SKM-1 treated with dmso at 0.1 percent for 144 hours (cell line): ENCODE measurements around the gene NRAP.

Experiments used
- DNase-seq: peaks from one replicate; lab custom pipeline; 2025; ENCODE audit not compliant: unreplicated experiment; lab: John Stamatoyannopoulos, UW

The NRAP gene, protein sequence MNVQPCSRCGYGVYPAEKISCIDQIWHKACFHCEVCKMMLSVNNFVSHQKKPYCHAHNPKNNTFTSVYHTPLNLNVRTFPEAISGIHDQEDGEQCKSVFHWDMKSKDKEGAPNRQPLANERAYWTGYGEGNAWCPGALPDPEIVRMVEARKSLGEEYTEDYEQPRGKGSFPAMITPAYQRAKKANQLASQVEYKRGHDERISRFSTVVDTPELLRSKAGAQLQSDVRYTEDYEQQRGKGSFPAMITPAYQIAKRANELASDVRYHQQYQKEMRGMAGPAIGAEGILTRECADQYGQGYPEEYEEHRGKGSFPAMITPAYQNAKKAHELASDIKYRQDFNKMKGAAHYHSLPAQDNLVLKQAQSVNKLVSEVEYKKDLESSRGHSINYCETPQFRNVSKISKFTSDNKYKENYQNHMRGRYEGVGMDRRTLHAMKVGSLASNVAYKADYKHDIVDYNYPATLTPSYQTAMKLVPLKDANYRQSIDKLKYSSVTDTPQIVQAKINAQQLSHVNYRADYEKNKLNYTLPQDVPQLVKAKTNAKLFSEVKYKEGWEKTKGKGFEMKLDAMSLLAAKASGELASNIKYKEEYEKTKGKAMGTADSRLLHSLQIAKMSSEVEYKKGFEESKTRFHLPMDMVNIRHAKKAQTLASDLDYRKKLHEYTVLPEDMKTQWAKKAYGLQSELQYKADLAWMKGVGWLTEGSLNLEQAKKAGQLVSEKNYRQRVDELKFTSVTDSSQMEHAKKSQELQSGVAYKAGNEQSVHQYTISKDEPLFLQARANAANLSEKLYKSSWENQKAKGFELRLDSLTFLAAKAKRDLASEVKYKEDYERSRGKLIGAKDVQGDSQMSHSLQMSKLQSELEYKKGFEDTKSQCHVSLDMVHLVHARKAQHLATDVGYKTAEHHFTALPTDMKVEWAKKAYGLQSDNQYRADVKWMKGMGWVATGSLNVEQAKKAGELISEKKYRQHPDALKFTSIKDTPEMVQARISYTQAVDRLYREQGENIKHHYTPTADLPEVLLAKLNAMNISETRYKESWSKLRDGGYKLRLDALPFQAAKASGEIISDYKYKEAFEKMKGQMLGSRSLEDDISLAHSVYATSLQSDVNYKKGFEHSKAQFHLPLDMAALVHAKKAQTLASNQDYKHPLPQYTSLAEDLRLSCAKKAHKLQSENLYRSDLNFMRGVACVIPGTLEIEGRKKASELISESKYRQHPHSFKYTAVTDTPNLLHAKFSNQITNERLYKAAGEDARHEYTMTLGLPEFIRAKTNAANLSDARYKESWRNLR (N-terminal part only)

GRCh38 chr10:113663908-113664307, at the start of gene NRAP:
Gene NRAP, minus strand, starts transcription at chr10:113664041. Its CDS starts 159 bp downstream, at chr10:113663882.
- no peak for DNase-seq

- no peak for DNase-seq
Measured at GRCh38 chr10:113713640-113713982, 49.8 kb upstream of the NRAP start.

GRCh38 chr10:113712755-113713639, 49.2 kb upstream of the NRAP start:
- no peak for DNase-seq

DNA sequence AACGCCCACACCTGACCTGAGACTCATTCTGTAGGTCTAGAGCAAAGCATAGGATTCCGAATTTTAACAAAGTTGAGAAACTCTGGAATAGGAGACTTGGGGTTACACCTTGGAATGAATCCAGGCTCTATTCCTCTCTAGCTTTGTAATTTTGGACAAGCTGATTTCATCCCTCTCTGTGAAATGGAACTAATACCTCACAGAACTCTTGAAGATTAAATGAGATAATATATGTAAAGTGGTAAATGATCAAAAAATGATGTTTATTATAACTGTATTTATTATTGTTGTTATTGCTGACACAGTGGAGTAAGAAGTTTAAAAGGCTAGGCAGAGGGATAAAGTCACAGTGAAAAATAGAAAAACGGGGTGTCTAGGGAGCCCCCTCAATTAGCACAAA, 48.2 kb upstream of the NRAP start:
- DNase-seq: no peak

DNA sequence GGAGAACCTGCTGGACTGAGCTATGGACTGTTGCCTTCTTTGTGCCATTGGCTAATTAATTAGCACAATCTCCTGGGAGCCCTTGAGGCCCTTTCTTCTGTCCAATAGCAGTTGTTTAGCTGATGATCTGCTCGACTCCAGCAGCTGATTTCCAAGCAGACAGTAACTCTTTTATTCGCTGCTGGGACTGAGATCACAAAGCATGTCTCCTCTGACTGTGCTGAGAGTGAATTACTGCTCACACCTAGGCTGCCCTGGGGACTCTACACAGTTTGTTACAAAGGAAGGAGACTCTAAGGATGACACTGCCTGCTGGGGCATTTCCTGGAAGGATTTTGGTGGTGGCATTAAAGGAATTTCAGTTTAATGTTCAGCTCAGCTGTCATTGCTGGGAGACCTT, 47.3 kb upstream of the NRAP start:
- DNase-seq: no peak

DNA sequence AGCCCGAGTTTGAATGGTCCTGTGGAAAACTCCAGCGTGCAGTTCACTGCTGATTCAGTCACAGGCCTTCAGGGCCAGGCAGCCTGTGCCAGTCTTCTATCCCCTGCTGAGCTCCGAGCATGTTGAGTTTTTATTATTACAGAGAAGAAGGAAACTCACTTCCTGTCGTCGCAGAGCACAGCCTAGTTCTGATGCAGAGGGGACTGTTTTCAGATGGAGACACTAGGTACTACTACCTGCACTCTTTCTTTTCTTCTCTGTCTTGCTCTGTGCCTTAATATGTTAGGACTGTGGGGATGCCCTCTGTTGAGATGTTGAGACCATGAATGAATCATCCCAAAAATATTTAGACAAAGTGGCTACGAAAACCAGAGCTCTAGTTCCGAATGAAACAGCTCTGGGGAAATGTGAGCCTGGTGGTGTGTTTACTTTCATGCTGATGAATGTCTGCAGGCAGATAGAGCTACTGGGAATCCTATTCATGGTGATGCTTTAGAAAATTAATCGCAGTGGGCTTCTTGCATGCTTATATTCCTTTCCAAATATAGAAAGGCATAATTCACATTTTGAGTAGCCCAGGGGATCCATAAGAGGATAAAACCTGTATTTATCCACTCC, 45.5 kb upstream of the NRAP start:
- no peak for DNase-seq

- DNase-seq: no peak
Measured at GRCh38 chr10:113708640-113709039, 44.8 kb upstream of the NRAP start.

DNA sequence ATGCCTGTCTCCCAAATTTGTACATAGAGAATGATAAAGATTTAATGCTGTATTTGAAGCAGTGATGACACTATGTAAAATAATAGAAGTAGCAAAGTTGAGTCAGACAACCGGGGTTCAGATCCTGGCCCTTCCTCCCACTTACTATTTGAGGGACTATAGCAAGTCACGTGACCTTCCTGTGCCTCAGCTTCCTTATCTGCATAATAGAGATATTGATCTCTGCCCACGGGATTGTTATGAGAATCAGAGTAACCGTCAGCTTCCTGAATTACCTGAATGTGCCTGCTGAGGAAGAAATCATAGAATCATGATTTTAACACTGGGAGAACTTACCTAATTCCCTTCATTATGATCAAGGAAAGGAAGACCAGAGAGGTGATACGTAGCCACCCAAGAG, 42.8 kb upstream of the NRAP start:
- no peak for DNase-seq

DNA sequence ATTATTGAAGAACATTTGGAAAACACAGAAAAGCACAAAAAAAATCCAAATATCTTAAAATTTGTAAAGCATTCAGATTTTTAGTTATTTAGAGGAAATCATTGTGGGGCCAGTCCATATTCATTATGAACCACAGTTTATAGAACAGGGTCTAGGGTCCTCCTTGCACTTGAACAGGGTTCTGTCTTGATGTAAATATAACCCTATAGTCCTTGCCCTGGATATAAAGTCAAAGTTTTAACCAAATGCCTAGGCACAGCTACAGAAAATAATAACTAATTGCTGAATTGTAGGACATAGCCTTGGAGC, 41.5 kb upstream of the NRAP start:
- no peak for DNase-seq

- peak; percentile 22 for DNase-seq
Measured at GRCh38 chr10:113704637-113705343, 40.9 kb upstream of the NRAP start.

- no peak for DNase-seq
Measured at GRCh38 chr10:113697595-113697994, 33.8 kb upstream of the NRAP start.

GRCh38 chr10:113695691-113696090, 31.9 kb upstream of the NRAP start:
- no peak for DNase-seq

- no peak for DNase-seq
Measured at GRCh38 chr10:113693348-113693747, 29.5 kb upstream of the NRAP start.

DNA sequence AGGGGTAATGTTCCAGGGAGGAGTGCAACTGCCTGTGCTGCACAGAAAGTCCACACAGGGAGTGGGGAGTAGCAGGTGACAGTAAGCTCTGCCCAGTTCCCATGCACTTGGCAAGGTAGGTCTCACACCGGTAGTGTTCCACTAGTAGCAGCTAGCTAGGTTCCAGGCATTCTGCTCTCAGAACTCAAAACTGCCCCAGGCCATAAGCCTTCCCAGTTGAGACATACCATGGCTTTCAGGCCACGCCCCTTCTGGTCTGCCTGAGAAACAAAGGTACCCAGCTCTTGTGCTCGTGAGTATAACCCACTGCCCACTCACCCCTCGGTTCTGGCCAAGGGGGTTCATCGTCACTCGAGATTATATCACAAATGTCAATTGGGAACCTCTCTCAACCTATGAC, 28.4 kb upstream of the NRAP start:
- DNase-seq: no peak

GRCh38 chr10:113691381-113691780, 27.5 kb upstream of the NRAP start:
- no peak for DNase-seq

DNA sequence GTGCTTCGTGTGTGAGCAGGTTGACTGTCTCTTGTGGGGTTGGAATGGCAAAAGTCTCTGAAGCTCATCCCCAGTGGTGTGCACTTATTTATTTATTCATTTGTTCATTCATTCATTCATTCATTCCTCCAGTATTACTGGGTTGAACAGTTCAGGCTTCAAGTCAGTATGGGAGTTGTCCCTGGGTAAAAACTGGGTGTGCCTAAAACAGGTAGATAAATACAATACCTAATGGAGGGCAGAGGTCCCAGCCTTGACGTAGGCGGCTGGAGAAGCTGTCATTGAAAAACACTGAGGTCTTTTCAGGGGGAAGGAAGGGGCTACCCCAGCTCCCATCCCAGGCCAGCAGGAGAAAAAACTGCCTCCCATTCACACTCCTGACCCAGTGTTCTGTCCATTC, 26.9 kb upstream of the NRAP start:
- no peak for DNase-seq

- DNase-seq: no peak
Measured at GRCh38 chr10:113689574-113689973, 25.7 kb upstream of the NRAP start.

GRCh38 chr10:113689057-113689456, 25.2 kb upstream of the NRAP start:
- no peak for DNase-seq

DNA sequence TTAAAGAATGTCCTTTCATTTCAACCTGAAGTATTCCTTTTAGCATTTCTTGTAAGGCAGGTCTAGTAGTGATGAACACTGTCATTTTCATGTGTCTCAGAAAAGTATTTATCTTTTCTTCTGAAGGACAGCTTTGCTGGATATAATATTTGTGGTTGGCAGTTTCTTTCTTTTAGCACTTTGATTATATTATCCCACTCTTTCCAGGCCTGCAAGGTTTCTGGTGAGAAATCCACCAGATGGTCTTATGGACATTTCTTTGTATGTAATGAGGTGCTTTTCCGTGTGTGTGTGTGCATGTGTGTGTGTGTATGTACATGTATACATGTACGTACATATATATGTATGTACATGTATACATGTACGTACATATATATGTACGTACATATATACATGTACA, 23.2 kb upstream of the NRAP start:
- DNase-seq: no peak

- no peak for DNase-seq
Measured at GRCh38 chr10:113686028-113686427, 22.2 kb upstream of the NRAP start.
